Activated CD4-positive, alpha-beta T cell treated with anti-CD3 and anti-CD28 coated beads, Interleukin-2, amount 50 U/mL, for 24 hours (primary cell): ENCODE measurements around the gene KDELR3.

Source experiments
- DNase-seq, 2 donors: peaks; one replicate each; pipeline ENCODE4 v3.0.0-alpha.2; 2020; ENCODE audit warnings: low read depth in 1 of 2, low spot score in 1 of 2

KDELR3 gene

DNA sequence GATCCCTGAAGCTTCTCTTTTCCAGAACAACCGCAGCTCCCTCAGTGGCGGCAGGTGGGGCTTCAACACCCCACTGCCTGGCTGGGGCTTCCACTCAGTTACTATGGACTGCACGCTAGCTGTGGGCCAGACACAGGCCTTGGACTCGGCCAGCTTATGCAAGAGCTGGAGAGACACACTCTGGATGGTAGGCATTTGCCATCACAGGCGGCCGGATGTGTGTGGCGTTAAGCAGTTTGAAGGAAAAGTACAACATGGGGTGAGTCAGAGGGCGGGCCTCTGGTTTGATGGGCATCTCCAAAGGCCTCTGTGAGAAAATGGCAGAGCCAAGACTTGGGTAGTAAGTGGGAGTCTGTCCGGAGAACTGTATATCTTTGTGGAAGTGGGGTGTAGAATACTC lies 30.5 kb upstream of the KDELR3 start:
- no peak for DNase-seq

DNA sequence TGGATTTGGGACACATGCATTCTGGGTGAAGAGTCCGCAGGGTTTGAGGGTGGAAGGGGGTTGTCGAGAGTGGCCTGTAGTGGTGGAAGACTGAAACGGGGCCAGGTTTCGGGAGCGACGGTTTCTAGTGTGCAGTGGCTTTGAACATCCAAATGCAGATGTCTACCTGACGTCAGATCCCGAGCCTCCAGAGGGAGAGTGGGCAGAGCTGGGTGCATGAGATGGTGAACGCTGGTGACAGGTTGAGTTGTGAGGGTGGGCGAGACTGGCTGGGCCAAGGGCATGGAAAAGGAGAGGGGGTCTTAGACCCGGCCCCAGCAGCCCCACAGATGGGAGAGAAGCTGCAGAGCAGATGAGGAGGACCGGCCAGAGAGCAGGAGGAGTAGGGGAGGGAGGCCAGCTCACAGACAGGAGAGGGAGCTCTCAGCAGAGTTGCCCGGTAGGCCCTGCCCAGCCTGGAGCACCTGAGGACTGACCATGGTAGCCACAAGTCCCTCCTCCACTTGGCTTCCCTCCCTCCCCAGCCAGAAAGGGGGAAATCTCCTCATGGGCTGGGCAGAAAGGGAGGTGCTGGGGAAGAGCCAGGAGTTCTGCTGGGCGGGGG lies 27.0 kb upstream of the KDELR3 start:
- no peak for DNase-seq

DNA sequence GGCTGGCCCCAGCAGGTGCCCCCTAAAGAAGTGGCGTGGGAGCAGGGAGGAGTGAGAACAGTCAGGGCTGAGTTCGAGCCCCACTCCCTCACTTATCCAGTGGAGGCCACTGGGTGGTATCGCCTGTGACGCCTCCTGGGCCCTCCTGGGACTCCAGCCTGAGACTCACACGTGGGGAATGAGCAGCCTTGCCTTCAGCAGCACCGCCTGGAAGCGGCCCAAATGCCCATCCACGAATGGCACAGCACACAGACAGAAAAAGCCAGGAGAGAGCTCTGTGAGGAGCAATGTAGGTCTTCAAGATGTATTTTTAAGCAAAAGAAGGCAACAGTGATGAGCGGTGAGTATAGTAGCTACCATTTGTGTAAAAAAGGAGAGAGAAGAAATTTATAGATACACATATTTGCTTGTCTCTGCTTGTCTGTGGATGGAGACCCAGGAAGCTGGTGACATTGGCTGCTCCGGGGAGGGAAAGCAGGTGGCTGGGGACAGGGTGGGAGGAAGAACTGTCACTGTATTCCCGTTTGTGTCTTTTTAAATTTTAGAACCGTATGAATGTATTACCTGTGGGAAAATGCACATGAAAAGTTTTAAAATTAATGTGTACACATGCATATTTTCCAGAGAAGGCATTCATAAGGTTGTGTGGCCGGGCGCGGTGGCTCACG lies 26.1 kb upstream of the KDELR3 start:
- DNase-seq: no peak

DNA sequence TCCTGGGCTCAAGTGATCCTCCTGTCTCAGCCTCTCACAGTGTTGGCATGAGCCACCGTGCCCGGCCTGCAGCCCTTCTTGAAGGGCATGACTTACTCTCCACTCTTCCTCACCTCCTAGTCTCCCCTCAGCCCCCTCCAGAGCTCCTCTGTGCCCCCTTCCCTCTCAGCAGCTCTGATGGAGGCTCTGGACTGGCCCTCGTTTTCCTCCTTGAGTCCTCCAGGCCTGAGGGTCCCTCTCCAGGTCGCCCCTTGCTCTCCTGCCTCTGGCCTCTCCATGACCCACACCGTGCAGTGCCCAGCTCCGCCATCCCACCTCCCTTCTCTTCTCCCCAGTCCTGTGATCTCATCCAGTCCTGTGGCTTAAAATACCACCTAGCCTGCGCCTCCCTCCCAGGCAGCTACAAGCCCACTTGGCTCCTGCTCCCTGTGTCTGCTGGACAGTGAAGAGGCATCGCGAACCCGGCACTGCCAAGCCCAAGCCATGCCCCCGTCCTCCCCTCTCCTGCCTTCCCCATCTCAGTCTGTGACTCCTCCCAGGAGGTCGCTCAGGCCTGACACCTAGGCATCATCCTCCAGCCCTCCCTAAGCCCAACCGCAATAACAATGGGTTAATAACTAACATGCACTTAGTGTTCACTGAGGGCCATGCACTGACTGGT lies 24.8 kb upstream of the KDELR3 start:
- DNase-seq: no peak

DNA sequence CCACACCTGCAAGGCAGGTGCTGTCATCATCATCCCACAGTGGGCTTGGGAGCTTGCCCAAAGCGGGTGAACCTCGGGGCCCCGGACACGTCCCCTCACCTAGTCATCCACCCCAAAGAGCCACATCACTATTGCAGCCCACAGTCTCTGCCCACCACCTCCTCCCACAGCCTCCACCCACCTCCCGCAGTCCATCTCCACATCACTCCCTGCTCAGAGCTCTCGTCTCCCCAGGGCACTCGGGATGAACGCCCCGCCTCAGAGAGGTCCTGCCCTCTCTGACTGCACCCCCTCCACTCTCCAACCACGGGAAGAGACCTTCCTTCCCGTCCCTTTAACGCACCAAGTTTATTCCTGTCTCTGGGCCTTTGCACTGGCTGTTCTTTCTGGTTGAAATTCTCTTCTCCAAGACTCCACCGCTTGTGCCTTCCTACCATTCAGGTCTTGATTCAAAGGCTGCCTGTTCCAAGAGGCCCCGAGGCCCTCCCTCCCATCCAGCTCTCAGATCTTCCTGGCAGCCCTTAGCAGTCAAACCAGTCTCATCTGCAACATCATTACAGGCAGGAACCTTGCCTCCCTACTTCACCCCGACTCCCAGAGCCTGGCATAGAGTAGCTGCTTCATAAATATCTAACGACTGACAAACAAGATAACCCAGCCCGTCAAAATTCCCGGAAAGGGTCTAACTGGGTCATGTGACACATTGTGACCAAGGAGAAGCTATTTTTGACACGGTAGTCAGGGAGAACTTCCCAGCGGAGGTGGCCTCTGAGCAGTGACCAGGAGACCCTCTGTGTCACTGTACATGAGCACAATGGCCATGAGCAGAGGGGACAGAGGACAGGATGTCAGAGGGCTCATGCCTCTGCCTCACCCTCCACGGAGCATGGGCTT lies 24.0 kb upstream of the KDELR3 start:
- DNase-seq: no peak

DNA sequence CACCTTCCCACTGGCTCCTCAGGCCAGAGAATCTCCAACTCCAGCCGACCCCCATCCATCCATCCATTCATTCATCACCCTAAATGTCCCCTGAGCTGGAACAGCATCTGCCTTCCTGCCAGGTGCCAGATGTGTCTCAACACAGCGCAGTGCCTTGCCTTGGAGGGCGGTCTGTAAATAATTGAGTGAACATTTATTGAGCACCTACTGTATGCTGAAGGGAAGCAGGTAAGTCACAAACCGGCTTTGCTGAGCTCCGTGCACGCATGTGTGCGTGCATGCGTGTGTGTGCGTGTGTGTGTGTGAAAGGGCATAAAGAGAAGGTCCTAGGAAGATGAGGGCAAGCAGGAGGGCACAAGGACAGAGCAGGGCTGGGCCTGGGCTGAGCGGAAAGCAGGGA lies 23.1 kb upstream of the KDELR3 start:
- no peak for DNase-seq

DNA sequence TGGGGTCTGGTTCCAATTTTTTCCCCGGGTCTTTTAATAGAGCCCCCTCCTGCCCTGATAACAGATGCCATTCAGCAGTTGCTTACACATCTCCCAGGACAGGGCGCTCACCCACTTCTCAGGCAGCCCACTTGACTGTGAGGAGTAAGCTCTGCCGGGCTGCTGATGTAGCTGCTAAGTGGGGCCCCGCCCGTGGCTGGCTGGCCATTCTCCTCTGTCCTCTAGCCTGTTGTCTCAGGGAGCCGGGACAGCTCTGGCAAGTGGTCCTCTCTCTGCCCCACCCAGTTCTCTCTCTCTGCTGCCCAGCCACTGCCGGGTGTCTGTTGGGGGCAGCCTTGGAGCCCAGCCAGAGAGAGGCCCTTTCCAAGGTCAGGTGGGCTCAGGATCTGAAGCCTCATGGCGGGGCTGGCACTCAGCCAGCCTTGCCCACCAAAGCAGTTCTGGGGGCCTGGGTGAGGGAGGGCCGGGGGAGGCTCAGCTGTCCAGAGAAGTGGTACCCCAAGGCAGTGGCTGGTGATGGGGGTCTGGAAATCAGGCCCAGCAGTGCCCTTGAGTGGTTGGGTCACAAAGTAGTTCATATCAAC lies 21.8 kb upstream of the KDELR3 start:
- no peak for DNase-seq

DNA sequence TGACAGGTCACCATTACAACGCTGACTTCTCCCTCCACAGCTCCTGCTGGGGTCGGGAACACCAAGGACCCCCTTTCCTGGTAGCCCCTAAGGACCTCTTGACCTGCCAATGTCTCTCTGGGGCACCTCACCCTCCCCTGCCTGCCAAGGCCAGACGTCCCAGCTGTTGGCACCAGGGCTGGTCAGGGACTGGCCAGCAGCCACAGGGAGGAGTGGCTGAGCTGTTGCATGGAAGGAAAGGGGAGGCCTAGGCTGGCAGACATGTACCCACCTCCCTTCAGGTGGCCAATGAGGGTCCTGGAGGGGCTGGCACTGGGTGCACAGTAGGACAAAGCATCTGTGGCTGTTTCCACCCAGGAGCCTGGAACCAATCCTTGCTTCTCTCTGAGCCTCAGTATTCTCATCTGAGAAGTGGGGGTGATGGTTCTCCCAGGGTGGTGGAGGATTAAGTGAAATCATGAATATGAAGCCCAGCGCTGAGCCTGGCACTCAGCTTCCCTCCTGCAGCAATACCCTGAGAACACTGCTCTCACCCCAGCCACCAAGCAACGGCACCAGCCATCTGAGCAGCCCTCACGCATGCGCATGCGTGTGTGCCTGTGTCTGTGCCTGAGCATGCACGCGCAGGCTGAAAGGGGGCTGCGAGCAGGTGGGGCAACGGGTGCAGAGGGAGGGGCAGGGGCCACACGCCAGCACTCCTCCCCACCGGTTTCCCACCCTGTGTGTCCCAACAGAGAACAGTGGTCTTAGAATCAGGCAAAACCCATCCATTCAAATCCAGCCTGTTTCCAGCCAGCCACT lies 18.8 kb upstream of the KDELR3 start:
- DNase-seq: no peak

DNA sequence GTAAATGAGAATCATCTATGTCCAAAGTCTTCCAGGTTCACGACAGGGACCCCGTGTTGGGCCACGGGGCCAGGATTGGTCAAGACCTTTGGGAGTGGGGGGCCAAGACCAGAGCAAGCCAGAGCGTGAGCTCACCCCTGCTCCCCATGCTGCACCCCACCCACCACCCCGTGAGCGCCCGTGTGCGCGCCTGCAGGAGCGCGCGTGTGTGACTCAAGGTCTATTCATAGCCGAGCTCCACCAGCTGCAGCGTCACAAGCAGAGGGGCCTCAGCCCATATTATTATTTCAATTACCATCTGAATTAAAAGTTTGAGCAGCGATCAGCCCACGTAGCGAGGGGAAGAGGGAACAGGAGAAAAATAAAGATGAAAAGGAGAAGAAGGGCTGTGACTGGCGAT lies 18.1 kb upstream of the KDELR3 start:
- DNase-seq: no peak

DNA sequence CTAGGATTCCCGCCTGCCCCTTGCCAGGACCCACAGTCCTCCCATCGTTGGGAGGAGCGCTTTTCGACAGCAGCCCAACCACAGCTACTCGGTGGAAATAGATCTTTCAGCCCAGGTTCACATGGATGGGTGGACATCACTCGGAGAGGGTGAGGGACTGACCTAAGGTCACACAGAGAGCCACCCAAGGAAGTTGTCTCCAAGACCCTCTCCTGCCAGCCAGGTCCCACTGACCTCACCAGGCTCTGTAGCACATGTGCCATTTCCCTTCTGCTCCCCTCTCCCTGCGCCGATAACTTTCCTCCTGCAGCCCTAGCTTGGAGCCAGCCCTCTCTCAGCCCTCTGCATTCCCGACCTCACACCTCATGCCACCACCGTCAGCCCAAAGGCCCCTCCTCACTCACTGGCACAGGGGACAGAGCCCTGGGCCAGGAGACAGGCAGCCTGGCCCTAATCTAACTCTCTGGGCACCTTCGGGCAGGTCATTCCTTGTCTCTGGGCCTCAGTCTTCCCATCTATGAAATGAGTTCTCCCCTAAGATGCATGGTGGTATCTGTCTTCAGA lies 17.6 kb upstream of the KDELR3 start:
- DNase-seq: no peak

DNA sequence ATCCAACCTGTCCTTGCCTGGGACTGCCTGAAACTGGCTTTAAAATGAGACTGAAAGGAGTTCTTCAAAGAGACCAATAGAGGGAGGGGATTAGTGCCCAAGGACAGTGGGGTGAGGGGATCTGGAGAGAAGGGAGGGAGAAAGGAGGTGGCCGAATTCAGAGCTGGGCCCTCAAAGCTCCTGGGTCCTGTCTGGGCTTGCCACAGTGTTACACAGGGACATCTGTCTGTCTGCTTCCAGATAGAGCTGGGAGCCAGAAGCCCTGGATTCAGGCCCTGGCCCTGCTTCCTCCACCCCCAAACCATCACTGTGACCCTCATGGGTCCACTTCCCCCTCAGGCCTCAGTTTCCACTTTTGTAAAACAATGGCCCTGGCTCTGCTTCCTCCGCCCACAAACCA lies 16.5 kb upstream of the KDELR3 start:
- no peak for DNase-seq

DNA sequence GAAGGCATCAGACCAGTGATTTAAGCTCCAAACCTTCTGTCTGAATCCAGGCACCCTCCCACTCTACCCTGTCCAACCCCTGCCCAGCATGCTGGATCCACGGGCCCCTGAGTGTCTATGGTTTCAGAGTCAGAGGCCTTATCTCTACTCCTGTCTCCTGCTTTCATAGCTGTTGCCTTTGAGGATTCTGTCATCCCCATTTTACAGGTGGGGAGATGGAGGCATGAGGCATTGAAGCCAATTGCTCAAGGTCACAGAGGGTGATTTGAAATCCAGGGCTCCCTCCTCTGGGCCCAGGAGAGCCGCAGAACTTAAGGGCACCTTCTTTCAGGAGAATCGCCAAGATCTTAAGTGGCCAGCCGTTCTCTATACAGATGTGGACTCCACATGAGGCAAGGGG lies 16.0 kb upstream of the KDELR3 start:
- DNase-seq: no peak

DNA sequence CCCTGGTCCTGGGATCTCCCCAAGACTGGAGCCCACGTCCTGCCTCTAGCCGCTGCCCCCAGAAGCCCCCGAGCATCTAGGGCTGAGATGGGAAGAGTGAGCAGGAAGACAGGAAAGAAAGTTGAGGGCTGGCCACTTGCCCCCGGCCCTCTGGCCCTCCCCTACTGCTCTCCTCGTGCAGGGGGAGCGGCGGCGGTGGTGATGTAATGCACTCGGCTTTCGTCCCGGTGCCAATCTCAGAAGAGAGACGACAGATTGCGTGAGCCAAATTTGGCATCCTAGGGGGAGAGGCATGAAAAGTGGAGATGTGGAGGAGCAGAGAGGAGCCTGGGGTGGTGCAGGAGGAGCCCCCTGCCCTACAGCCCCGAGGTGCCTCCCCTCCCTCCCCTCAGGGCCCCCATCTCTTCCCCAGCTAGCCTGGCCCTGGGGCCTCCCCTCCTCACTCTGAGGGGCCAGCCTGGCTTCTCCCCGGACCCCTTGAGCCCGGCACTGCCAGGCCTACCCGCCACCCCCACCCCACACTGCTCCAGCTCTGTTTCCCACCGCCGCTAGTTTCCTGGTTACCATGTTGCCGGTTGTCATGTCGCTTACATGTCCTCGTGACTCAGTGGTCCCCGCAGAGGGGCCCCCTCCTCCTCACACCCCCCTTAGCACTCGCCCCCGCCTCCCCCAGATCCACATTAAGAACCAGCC lies 15.4 kb upstream of the KDELR3 start:
- no peak for DNase-seq

DNA sequence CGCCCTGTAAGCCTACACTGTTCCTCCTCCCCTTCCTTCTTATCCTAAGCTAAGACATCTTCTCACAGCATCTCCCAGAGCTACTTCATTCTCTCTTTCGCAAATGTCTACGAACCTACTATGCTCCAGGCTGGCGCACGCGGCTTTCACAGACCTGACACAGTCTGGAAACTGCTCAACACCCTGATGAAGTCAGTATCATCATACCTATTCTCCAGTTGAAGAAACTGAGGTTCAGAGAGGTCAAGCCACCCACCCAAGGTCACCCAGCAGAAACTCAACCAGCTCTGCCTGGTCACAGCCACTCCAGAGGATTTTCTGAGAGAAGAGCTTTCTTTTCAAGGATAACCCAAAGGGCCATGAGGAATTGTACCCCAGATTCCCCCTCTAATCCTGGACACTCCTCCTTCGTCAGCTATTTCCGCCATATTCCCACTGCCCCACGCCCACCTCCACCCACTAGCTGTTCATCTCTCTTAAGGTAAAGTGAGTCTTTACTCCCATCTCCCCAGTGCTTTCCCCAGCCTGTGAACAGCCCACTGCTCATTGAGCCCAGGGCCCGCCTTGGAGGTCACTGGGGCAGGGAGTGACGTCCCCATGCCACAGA lies 14.7 kb upstream of the KDELR3 start:
- DNase-seq: no peak

DNA sequence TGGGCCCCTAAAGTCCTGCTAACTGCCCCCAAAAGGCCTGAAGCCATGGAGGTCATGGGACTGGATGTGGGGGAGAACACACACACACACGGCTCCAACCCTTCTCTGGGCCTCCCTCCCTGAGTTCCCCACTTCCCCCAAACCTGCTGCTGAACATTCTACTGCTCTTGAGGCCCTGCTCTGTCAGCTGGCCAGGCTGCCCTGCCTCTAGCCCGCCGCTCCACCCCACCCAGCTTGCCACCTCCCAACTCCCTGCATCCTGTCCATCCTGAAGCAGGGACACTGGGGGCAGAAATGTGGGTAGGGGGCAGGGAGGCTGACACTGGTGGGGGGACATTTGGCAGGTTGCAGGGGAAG lies 13.9 kb upstream of the KDELR3 start:
- no peak for DNase-seq

DNA sequence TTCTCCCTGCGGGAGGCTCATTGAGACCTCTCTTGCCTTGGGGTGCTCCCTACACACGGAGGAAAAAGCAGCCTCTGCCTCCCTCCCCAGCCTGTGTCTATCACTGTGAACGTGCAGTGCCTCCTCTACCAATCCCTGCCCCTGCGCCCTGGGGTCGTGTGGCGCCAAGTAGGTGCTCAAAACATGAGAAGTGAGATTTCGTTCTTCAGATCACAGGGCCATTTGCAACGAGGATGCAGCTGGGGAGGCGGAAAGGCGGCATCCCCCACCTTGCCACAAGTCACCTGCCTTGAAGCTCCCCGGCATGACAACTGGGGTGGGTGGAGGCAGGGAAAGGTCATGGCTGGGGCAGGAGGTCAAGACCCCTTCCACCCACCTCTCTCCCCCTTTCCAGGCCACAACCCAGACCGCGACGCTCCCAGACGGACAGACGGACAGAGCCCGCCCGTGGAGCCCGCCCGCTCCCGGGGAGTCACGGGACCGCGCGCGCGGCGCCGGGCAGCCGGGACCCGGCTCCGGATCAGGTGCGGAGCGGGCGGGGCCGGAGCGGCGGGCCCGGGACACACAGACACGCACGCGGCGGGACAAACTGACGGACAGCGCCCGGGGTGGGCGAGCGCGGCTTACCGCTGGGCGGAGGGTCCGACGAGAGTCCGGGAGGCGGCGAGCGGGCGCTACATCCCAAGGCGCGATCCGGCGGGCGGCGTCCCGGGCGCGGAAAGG lies 13.4 kb upstream of the KDELR3 start:
- no peak for DNase-seq

DNA sequence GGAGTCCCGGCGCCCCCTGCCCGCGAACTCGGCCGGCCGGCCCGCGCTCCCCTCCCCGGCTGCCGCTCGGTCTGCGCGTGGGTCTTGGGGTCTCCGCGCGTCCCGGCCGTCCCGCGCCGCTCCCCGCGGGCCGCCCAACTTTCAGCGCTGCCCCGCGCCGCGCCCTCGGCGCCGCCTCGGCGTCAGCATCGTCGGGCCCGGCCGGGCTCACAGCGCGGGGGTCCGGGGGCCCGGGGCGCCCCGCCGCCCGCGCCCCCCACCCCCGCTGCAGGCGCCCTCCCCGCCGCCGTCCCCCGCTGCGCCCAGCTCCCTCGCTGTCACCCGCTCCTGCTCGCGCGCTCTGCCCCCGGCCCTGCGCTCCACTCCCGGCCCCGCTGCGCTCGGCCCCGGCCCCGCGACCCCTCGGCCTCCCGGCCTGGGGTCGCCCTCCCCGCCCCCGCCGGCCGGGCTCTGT lies 12.8 kb upstream of the KDELR3 start, which contains the start of gene KCNJ4:
Gene KCNJ4 (minus strand): TSS at position 124 of the 454 bp plus-strand sequence. CDS start 27,067 bp downstream, outside the sequence.
- no peak for DNase-seq

DNA sequence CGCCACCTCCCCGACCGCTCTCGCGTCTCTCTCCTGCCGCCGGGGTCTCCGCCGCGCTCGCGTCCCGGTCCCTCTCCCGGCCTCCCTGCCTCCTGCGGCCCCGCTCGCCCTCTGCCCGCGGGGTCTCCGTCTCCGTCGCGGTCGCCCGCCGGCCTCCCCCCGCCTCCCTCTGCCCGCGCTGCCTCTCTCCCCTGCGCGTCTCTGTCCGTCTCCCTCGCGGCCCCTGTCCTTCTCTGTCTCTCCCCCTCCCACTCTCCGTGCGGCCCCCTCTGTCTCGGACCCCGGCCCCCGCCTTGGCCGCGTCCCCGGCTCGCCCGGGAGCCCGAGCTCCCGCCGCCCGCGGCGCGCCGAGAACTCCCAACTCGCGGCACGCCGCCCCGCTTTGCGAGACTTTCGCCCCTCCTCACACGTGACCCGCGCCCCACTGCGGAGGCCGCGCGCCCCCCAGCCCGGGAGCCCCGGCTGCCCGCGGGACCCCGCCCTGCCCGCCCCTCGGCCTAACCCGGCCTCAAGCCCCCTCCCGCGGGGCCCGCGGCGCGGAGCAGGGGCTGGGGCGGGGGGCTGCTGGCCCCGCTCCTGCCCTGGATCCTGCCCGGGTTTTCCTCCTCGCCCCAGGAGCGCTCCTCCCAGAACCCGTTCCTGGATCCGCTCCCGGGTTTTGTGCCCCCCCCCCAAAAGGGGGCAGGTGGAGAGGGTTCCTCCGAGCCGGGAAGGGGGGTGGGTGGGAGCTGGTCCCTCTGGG lies 12.2 kb upstream of the KDELR3 start:
- DNase-seq: no peak
